Measurements from ENCODE around the gene DENND2C. TPM values are rescaled to one million over a fixed set of nuclear protein-coding genes. Genes with fewer than 3 reads are reported as not detected.
A peak's percentile ranks its signal among the peaks of the same experiment; 100 is the strongest.

Gene DENND2C
- total RNA-seq = under 1 TPM; 0.20 to 0.27 (median 0.21) TPM

DNA sequence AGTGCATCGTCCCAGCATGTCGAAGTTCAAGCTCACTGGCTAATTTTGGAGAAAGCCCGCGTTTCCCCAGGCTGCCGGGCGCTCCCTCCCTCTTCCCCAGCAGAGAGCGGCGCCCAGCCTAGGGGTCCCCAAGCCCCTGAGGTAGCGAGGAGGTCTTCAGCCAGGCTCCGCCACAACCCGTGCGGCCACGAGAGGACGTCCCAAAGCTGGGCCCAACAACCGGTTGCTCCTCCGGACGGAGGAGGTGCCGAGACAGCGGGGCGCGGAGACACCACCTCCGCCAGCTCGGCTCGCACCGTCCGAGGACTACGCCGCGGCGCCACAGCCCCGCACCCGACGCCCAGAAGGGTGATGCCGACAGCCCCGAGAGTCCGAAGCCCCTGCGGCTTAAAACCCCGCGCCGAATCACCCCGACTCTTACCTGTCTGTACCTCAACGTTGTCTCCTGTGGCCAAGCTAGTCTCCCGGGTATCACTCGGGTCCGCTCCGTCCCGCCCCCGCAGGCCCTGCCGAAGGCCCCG is at the start of gene DENND2C:
TSS of gene DENND2C (minus strand) at position 488 of the 521 bp plus-strand sequence. CDS start 44,065 bp downstream, outside the sequence.
- Mint-ChIP-seq H3K27me3 (ENCODE audit: low read depth) (peaks cover 11% of the 10 kb centered on the region), H3K36me3 (ENCODE audit: insufficient read depth) (no peaks in the 10 kb centered on the region), H3K4me1 (ENCODE audit: low read depth) (peaks cover 9% of the 10 kb centered on the region), H3K4me3 (peak within 1 kb of the TSS; percentile 92), H3K9me3 (no peaks in the 10 kb centered on the region)
- ATAC-seq (peak; percentile 64), DNase-seq (peak; percentile 80)

DNA sequence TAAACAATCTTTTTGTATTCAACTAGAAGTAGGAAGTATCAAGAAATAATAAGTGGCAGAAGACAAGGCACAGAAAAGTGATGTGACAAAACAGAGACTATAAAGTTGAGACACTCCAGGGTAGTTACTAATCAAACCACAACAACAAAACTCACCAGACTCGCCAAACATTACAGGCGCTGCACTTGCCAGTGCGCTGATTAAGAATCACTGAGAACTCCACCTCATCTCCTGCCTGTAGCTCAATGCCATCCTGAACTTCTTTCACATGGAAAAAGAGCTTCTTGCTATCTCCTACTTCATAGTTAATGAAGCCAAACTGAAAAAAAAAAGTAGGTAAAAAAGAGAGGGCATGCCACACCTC is 49.6 kb upstream of the DENND2C start:
- no peak overlapping the region for H3K4me3 Mint-ChIP-seq
- H3K4me1 Mint-ChIP-seq (ENCODE audit: low read depth) = peaks cover 19% of the 10 kb centered on the region

DNA sequence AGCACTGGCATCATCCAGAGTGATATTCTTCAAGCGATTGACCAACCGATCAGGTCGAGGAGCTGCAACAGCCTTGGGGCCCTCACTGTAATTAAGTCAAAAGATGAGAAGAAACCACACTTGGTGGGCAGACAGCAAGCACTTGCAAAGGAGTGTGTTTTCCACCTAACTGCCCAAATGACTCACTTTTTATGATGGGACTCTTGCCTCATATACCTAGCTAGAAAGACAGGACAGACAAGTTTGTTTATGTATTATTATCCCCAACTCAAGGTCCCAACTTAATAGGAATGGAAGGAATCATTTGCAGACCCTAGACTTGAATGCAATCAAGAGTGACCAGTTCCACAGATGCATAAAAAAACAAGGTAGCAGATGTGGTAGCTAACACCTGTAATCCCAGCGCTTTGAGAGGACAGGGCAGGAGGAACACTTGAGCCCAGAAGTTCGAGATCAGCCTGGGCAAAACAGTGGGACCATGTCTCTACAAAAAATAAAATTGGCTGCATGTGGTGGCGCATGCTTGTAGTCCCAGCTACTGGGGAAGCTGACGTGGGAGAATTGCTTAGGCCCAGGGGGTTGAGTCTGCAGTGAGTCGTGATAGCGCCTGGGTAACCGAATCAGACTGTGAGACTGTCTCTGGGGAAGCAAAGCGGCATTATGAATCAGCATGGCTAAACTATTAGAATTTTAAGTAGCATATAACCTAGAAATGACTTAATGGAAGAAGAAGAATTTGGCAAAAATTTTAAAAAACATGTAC is 49.0 kb upstream of the DENND2C start:
- no peaks in the 10 kb centered on the region for H3K27me3 Mint-ChIP-seq (ENCODE audit: low read depth)
- H3K9me3 Mint-ChIP-seq = no peaks in the 10 kb centered on the region
- H3K4me3 Mint-ChIP-seq = no peak overlapping the region
- H3K4me1 Mint-ChIP-seq (ENCODE audit: low read depth) = peaks cover 24% of the 10 kb centered on the region
- ATAC-seq (peak in 1 of 2 donors; percentile 35), DNase-seq (no peak)
- H3K36me3 Mint-ChIP-seq (ENCODE audit: insufficient read depth) = peaks cover 52% of the 10 kb centered on the region

More for the DNA sequence above, 49.6 kb upstream of the DENND2C start:
- no peaks in the 10 kb centered on the region for H3K27me3 Mint-ChIP-seq (ENCODE audit: low read depth)
- ATAC-seq (no peak), DNase-seq (no peak)
- peaks cover 55% of the 10 kb centered on the region for H3K36me3 Mint-ChIP-seq (ENCODE audit: insufficient read depth)
- H3K9me3 Mint-ChIP-seq = no peaks in the 10 kb centered on the region

DNA sequence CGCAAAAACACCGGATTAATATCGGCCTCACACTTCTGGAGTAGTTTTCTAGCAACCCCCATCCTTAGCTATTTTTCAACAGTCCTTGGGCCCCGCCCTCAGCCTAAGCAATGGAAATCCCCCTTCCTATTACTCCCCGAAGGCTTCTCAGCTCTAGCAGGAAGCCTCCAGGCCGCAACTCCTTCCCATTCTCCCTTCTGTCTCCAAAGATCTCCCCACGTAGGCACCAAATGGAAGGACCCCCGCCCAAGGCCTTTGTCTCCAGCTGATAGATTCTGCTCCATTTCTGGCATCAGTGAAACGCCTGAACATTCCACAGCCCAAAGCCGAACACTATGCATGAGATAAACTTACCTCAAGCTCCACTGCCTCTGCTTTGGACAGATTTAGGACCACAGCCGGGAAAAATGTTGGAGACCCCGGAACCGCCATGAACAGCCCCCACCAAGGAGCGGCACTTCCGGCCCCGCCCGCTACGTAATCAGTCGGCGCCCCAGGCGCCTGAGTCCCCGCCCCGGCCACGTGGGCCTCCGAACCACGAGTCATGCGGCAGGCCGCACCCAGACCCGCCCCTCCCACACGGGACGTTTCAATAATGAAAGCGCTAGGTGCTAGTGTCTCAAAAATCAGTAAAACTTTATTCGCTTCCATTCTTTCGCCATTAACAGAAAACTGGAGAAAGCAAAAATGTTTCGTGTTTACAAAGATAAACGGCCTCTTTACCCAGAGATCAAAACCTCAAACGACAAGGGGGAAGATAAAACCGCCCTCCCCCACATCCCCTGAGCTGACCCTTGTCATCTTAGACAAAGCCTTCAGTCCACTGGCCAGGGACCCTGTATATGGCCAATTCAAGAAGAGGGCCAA is 46.7 kb upstream of the DENND2C start, which contains the start of gene NRAS:
TSS of gene NRAS (minus strand) at position 468 of the 867 bp plus-strand sequence. CDS start 611 bp downstream, outside the sequence.
- DNase-seq (peak; percentile 95), ATAC-seq (peak; percentile 93 to 94)
- H3K36me3 Mint-ChIP-seq (ENCODE audit: insufficient read depth) = peaks cover 52% of the 10 kb centered on the region
- H3K9me3 Mint-ChIP-seq = no peaks in the 10 kb centered on the region
- peaks cover 26% of the 10 kb centered on the region for H3K4me1 Mint-ChIP-seq (ENCODE audit: low read depth)
- no peaks in the 10 kb centered on the region for H3K27me3 Mint-ChIP-seq (ENCODE audit: low read depth)
- H3K4me3 Mint-ChIP-seq = peak within 1 kb of the TSS; percentile 96

- DNase-seq = no peak
- peak overlapping the region; percentile 96 for H3K4me3 Mint-ChIP-seq
- peaks cover 47% of the 10 kb centered on the region for H3K36me3 Mint-ChIP-seq (ENCODE audit: insufficient read depth)
- no peaks in the 10 kb centered on the region for H3K27me3 Mint-ChIP-seq (ENCODE audit: low read depth)
- H3K9me3 Mint-ChIP-seq = no peaks in the 10 kb centered on the region
- no peak for ATAC-seq
- peaks cover 26% of the 10 kb centered on the region for H3K4me1 Mint-ChIP-seq (ENCODE audit: low read depth)
Observed at GRCh38 chr1:114715952-114716303, 46.1 kb upstream of the DENND2C start.

GRCh38 chr1:114712977-114713376 is 43.1 kb upstream of the DENND2C start:
- H3K4me1 Mint-ChIP-seq (ENCODE audit: low read depth) = peaks cover 17% of the 10 kb centered on the region
- DNase-seq (no peak), ATAC-seq (no peak)
- no peak overlapping the region for H3K4me3 Mint-ChIP-seq
- no peaks in the 10 kb centered on the region for H3K27me3 Mint-ChIP-seq (ENCODE audit: low read depth)
- peaks cover 34% of the 10 kb centered on the region for H3K36me3 Mint-ChIP-seq (ENCODE audit: insufficient read depth)
- H3K9me3 Mint-ChIP-seq = no peaks in the 10 kb centered on the region

DNA sequence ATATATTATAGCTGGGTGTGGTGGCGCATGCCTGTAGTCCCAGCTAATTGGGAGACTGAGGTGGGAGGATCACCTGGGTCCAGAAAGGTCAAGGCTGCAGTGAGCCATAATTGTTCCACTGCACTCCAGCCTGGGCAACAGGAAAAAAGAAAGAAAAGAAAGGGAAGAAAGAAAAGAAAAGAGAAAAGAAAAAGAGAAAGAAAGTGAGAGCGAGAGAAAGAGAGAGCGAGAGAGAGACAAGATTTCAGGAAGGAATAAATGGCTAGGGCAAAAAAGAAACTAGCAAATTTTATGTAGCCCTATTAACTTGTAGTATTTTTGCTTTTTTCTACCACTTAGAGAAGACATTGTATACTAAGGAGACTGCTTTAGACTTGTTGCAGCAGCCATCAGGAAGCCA is 40.5 kb upstream of the DENND2C start:
- Mint-ChIP-seq H3K36me3 (ENCODE audit: insufficient read depth) (peaks cover 33% of the 10 kb centered on the region), H3K4me1 (ENCODE audit: low read depth) (peaks cover 7% of the 10 kb centered on the region), H3K4me3 (no peak overlapping the region), H3K27me3 (ENCODE audit: low read depth) (no peaks in the 10 kb centered on the region), H3K9me3 (no peaks in the 10 kb centered on the region)
- no peak for ATAC-seq
- DNase-seq = no peak

DNA sequence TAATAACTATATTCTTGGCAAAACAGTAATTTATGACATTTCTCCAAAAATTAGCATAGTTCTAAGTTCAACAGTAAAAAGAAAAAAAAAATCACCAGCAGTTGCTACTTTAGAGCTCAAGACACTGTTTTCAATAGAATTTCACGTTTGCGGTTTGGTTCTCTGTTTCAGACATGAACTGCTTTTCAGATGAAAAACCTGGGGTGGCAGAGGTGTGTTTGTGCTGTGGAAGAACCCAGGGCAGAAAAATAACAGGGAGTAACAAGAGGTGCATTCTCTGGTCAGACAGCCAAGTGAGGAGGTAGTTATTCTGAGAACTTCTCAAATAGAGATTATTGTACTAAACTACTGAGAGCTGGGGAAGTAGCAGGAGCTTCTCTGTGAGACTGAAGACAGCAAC is 37.8 kb upstream of the DENND2C start:
- no peaks in the 10 kb centered on the region for H3K4me1 Mint-ChIP-seq (ENCODE audit: low read depth)
- H3K9me3 Mint-ChIP-seq = no peaks in the 10 kb centered on the region
- H3K36me3 Mint-ChIP-seq (ENCODE audit: insufficient read depth) = peaks cover 32% of the 10 kb centered on the region
- no peaks in the 10 kb centered on the region for H3K27me3 Mint-ChIP-seq (ENCODE audit: low read depth)
- no peak overlapping the region for H3K4me3 Mint-ChIP-seq
- ATAC-seq (no peak), DNase-seq (no peak)

DNA sequence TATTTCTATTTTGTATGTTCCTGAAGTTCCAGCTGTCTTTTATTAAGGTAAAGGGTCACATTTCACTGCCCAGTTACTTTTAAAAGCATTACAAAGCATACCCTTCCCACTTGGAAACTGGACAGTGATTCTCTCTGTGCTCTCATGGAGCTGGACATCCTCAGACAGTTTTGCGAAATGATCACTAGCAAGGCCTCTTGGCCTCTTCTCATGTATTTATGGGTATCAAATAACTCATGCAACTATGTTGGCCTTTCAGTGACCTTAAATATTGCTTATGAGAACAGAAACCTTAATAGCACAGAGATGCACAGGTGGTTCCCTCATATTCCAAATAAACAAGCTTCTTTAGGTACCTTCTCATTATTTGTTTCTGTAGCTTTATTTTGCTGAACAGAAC is 33.4 kb upstream of the DENND2C start:
- H3K9me3 Mint-ChIP-seq = no peaks in the 10 kb centered on the region
- ATAC-seq (no peak), DNase-seq (no peak)
- peaks cover 13% of the 10 kb centered on the region for H3K36me3 Mint-ChIP-seq (ENCODE audit: insufficient read depth)
- H3K4me3 Mint-ChIP-seq = no peak overlapping the region
- H3K27me3 Mint-ChIP-seq (ENCODE audit: low read depth) = no peaks in the 10 kb centered on the region
- H3K4me1 Mint-ChIP-seq (ENCODE audit: low read depth) = no peaks in the 10 kb centered on the region

DNA sequence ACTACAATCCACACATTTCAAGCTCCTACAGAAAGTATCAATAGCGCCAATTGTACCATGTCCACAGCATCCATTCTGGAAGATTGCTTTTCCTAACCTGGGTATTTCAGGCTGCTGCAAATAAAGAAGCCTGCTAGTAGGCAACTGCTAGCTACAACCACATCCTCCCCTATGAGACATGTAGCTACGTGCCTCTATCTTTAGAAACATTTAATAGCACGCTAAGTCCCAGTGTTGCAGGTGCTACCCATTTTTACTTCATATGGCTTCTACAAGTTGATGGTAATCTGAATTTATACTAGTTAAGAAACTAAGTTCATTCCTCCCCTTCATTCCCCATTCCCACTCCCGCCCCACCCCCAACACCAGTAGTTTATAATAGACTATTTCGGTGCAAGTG is 32.9 kb upstream of the DENND2C start:
- no peak overlapping the region for H3K4me3 Mint-ChIP-seq
- H3K9me3 Mint-ChIP-seq = no peaks in the 10 kb centered on the region
- no peaks in the 10 kb centered on the region for H3K4me1 Mint-ChIP-seq (ENCODE audit: low read depth)
- DNase-seq (no peak), ATAC-seq (no peak)
- no peaks in the 10 kb centered on the region for H3K27me3 Mint-ChIP-seq (ENCODE audit: low read depth)
- H3K36me3 Mint-ChIP-seq (ENCODE audit: insufficient read depth) = peaks cover 11% of the 10 kb centered on the region

- ATAC-seq (no peak), DNase-seq (no peak)
- H3K36me3 Mint-ChIP-seq (ENCODE audit: insufficient read depth) = peaks cover 7% of the 10 kb centered on the region
Observed at GRCh38 chr1:114701931-114702330, 32.1 kb upstream of the DENND2C start.

GRCh38 chr1:114700036-114700600 is 30.3 kb upstream of the DENND2C start:
- H3K4me1 Mint-ChIP-seq (ENCODE audit: low read depth) = no peaks in the 10 kb centered on the region
- no peak for ATAC-seq
- H3K36me3 Mint-ChIP-seq (ENCODE audit: insufficient read depth) = peaks cover 6% of the 10 kb centered on the region
- peaks cover 7% of the 10 kb centered on the region for H3K27me3 Mint-ChIP-seq (ENCODE audit: low read depth)
- H3K4me3 Mint-ChIP-seq = no peak overlapping the region
- H3K9me3 Mint-ChIP-seq = no peaks in the 10 kb centered on the region
- no peak for DNase-seq

More at GRCh38 chr1:114701931-114702330, 32.1 kb upstream of the DENND2C start:
- Mint-ChIP-seq H3K4me1 (ENCODE audit: low read depth) (no peaks in the 10 kb centered on the region), H3K27me3 (ENCODE audit: low read depth) (peaks cover 5% of the 10 kb centered on the region), H3K4me3 (no peak overlapping the region), H3K9me3 (no peaks in the 10 kb centered on the region)

- Mint-ChIP-seq H3K36me3 (ENCODE audit: insufficient read depth) (no peaks in the 10 kb centered on the region), H3K9me3 (no peaks in the 10 kb centered on the region), H3K4me3 (no peak overlapping the region), H3K4me1 (ENCODE audit: low read depth) (no peaks in the 10 kb centered on the region), H3K27me3 (ENCODE audit: low read depth) (peaks cover 11% of the 10 kb centered on the region)
- DNase-seq (no peak), ATAC-seq (no peak)
Observed at GRCh38 chr1:114696810-114697209, 27.0 kb upstream of the DENND2C start.

- Mint-ChIP-seq H3K4me1 (ENCODE audit: low read depth) (no peaks in the 10 kb centered on the region), H3K9me3 (no peaks in the 10 kb centered on the region), H3K36me3 (ENCODE audit: insufficient read depth) (no peaks in the 10 kb centered on the region), H3K4me3 (no peak within 1 kb of the TSS), H3K27me3 (ENCODE audit: low read depth) (peaks cover 14% of the 10 kb centered on the region)
- no peak for DNase-seq
- ATAC-seq = no peak
Observed at GRCh38 chr1:114695430-114696058, 25.7 kb upstream of the DENND2C start, which contains the start of gene AMPD1. Gene AMPD1 (minus strand): TSS chr1:114695546. CDS start chr1:114695471, 75 bp downstream.

Measured in activated T-cell treated with anti-CD3 and anti-CD28 coated beads, Interleukin-2, amount 50 U/mL, for 4 hours (primary cell).